Renal cortex interstitium (tissue), 15 donors: ENCODE results near the gene PLP1. TPM values are rescaled to one million over a fixed set of nuclear protein-coding genes. Genes with fewer than 3 reads are reported as not detected.
A peak's percentile ranks its signal among the peaks of the same experiment; 100 is the strongest.
"Not testable (repeated sequence)": the region's sequence is repeated elsewhere in the genome, so short reads cannot be mapped to it uniquely, and the experiment has no call there.

Experiments used
- DNase-seq, 11 donors: peaks; one replicate each; pipeline ENCODE4 v3.0.0-alpha.2; 2013; ENCODE audit warnings: low read depth in 9 of 11, low spot score in 4 of 11; ENCODE audit errors: extremely low read depth in 1 of 11
- long read RNA-seq, 16 experiments: transcript quantifications; one replicate each; lab custom pipeline, GENCODE V29; 2026
- polyA plus RNA-seq, 3 donors: library from polyadenylated mRNA; unstranded; fragments of 120-200 nt; gene quantifications; one replicate each; pipeline ENCODE4 v1.2.1, GENCODE V29; 2013; ENCODE audit not compliant: insufficient read length in 3 of 3

PLP1 gene, protein sequence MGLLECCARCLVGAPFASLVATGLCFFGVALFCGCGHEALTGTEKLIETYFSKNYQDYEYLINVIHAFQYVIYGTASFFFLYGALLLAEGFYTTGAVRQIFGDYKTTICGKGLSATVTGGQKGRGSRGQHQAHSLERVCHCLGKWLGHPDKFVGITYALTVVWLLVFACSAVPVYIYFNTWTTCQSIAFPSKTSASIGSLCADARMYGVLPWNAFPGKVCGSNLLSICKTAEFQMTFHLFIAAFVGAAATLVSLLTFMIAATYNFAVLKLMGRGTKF
- polyA plus RNA-seq, result 1 to 10 TPM; 4.4 to 9.6 (median 5.0) TPM
- long read RNA-seq, donor 1, partial matches to known transcripts, result 0 of 1 reads
- long read RNA-seq, donor 1, other reads (novel, unspliced or antisense), result 0 of 1 reads
- long read RNA-seq, donor 2, partial matches to known transcripts, result 0 of 3 reads
- long read RNA-seq, donor 2, other reads (novel, unspliced or antisense), result 0 of 3 reads
- long read RNA-seq, donor 3, partial matches to known transcripts, result 0 of 3 reads
- long read RNA-seq, donor 3, other reads (novel, unspliced or antisense), result 0 of 3 reads
- long read RNA-seq, donor 4, partial matches to known transcripts, result 0 of 1 reads
- long read RNA-seq, donor 4, other reads (novel, unspliced or antisense), result 0 of 1 reads
- long read RNA-seq, donor 5, partial matches to known transcripts, result 0 of 3 reads
- long read RNA-seq, donor 5, other reads (novel, unspliced or antisense), result 0 of 3 reads
- long read RNA-seq, donor 6, partial matches to known transcripts, result 0 of 1 reads
- long read RNA-seq, donor 6, other reads (novel, unspliced or antisense), result 0 of 1 reads
- long read RNA-seq, donor 7, partial matches to known transcripts, result 0 of 3 reads
- long read RNA-seq, donor 7, other reads (novel, unspliced or antisense), result 0 of 3 reads
- long read RNA-seq, donor 8, partial matches to known transcripts, result 0 of 1 reads
- long read RNA-seq, donor 8, other reads (novel, unspliced or antisense), result 0 of 1 reads
- long read RNA-seq, donor 9, partial matches to known transcripts, result 0 of 2 reads
- long read RNA-seq, donor 9, other reads (novel, unspliced or antisense), result 0 of 2 reads
- long read RNA-seq, donor 10, partial matches to known transcripts, result 0 of 1 reads
- long read RNA-seq, donor 10, other reads (novel, unspliced or antisense), result 0 of 1 reads
- long read RNA-seq, donor 11, result 0 reads
- long read RNA-seq, donor 12, partial matches to known transcripts, result 0 of 1 reads
- long read RNA-seq, donor 12, other reads (novel, unspliced or antisense), result 0 of 1 reads
- long read RNA-seq, donor 13, partial matches to known transcripts, result 0 of 3 reads
- long read RNA-seq, donor 13, other reads (novel, unspliced or antisense), result 0 of 3 reads
- long read RNA-seq, donor 14, result 0 reads
- long read RNA-seq, donor 15, result 0 reads
- long read RNA-seq, donor 16, partial matches to known transcripts, result 0 of 3 reads
- long read RNA-seq, donor 16, other reads (novel, unspliced or antisense), result 0 of 3 reads

DNA sequence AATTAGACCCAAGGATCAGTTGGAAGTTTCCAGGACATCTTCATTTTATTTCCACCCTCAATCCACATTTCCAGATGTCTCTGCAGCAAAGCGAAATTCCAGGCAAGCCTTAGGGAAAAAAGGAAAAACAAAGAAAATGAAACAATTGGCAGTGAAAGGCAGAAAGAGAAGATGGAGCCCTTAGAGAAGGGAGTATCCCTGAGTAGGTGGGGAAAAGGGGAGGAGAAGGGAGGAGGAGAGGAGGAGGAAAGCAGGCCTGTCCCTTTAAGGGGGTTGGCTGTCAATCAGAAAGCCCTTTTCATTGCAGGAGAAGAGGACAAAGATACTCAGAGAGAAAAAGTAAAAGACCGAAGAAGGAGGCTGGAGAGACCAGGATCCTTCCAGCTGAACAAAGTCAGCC, at the start of gene PLP1:
Gene PLP1, plus strand, starts transcription at position 295 of the 400 bp plus-strand sequence. CDS start 156 bp downstream, outside the sequence.
- no peak for DNase-seq

- no peak for DNase-seq
Observed at GRCh38 chrX:103727115-103727514, 49.5 kb upstream of the PLP1 start.

DNA sequence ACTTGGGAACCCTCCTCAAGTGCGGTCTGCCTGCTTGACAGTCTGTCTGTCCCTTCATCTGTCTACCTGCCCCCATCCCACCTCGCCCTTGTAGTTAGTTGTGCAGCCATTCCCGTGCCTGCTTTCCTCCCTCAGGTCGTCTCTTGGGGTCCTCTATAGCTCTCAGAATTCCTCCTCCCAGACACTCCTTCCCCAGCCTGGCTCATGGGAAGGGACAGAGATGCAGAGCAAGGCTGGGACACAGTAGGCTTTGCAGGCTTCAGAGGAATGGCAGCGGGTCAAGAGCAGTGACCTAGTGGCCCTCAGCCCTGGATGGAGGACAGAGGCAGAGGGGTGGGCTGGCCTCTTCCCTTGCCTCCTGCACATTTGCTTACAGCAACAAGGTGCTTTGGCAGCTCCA, 47.6 kb upstream of the PLP1 start:
- no peak for DNase-seq

DNA sequence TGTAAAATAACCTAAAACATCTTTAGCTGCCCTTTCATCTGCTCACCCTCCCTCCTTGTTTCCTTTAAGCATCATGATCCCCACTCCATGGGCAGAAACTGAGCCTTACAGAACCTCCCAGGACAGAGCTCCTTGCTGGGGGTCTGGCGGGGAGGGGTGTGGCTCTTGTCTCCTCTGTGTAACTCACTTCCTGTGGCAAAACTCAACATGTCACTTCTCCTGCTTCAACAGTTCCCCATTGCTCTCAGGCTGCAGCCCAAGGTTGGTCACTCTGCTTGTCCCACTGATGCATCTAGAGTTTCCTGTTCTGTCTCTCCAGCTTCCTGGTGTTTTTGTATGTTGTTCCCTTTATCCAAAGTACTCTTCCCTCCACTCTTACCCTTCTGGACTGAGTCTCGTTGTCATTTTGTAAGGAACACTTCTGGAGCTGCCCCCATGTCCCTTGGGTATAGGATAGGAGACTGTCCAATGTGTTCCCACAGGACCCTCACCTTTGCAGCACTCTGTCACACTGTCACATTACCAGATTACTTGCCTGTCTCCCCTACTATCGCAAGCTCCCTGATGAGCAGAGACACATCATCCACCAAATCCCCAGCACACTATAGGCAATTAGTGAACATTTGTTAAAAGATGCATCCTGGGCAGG, 46.4 kb upstream of the PLP1 start:
- DNase-seq, result no peak

GRCh38 chrX:103730796-103731493, 45.7 kb upstream of the PLP1 start:
- DNase-seq, result no peak

GRCh38 chrX:103733017-103733416, 43.6 kb upstream of the PLP1 start:
- DNase-seq, result no peak

GRCh38 chrX:103734125-103734760, 42.4 kb upstream of the PLP1 start:
- DNase-seq, result no peak

GRCh38 chrX:103737696-103738095, 38.9 kb upstream of the PLP1 start:
- DNase-seq, result no peak

- no peak for DNase-seq
Observed at GRCh38 chrX:103739421-103739820, 37.2 kb upstream of the PLP1 start.

DNA sequence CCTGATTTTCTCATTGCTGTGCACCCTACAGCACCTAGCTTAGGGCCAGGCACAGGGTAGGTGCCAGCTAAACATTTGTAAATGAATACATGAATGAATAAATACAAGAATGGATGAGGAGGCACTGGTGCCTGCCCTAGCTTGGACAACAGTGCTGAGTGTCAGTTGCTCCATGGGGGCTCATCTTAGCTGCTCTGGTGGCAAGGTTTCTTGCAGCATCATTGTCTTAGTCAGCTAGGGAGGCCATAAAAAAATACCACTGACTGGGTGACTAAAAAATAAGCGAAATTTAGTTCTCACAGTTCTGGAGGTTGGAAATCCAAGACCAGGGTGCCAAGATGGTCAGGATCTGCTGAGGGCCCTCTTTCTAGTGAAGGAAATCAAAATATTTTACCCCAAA, 34.8 kb upstream of the PLP1 start:
- DNase-seq, result no peak

GRCh38 chrX:103742339-103742738, 34.3 kb upstream of the PLP1 start:
- DNase-seq, result no peak

DNA sequence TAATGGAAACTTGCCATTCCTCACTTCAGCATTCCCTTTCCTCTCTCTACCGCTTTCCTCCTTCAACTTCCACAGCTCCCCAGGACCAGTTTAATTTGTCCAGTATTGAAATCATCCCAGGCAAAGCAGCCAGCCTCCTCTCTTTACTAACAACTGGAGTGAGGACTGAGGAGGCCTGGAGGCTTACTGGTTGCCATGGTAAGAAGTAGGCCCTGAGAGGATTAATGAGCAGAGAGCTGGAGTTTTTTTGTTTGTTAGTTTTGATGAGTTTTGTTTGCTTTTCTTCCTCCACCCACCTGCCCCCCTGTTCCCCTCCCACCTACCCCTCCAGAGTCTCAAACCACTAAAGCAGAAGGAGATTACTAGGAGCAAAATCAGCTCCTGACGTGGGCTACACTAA, 29.5 kb upstream of the PLP1 start:
- DNase-seq, result no peak

- no peak for DNase-seq
Observed at GRCh38 chrX:103754401-103754800, 22.2 kb upstream of the PLP1 start.

DNA sequence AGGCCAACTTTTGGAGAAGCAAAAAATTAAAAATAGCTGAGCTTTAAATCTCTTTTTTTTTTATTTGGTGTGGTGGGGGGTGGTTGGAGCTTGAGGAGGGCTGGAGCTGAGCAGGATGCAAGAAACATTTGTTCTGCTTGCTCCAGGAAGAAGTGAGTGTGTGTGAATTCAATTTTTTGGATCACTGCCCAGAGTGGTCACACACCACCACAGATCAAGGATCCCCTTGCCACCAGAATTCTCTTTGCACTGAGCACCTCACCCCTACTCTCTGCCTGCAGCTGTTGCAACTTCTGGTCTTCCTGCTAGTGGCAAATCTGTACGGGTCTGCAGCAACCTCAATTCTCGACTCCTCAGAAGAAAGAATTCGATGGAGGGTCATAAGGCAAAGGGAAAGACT, 19.9 kb upstream of the PLP1 start:
- DNase-seq, result peak in 3 of 11 donors; percentile 7 to 9 (median 9)

GRCh38 chrX:103758555-103758954, 18.1 kb upstream of the PLP1 start:
- DNase-seq, result no peak

DNA sequence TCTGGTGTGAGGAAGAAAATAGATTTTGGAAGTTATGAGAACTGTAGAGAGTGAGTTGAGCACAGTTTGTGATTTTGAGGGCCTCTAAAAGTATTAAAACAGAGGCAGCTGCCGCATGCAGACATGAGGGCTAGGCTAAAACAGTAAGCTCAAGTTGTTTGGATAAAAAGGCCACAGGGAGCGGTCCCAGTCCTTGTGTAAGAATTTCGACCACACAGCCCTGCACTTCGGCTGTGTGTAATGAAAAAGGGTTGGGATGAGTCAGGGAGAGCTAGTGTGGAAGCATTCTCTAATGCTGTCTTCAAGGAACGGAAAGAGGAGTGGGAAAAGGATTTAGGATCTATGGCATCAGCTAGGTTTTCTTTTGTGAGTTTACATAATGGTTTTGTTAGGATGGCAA, 13.1 kb upstream of the PLP1 start:
- DNase-seq, result not testable (repeated sequence)

GRCh38 chrX:103766813-103767555, 9.7 kb upstream of the PLP1 start:
- not testable (repeated sequence) for DNase-seq
